Right ventricle myocardium inferior (tissue), 1 donor: ENCODE data around the gene SLC37A2. TPM values are rescaled to one million over a fixed set of nuclear protein-coding genes. Genes with fewer than 3 reads are reported as not detected.
A peak's percentile ranks its signal among the peaks of the same experiment; 100 is the strongest.
"Not testable (repeated sequence)": the region's sequence is repeated elsewhere in the genome, so short reads cannot be mapped to it uniquely, and the experiment has no call there.

ENCODE experiments used
- ATAC-seq: fragments of 200-7000 bp; cut with Tn5 transposase; one replicate; pipeline ENCODE4 v1.9.1; 2020; ENCODE audit warnings: mild to moderate bottlenecking, moderate library complexity
- DNase-seq: peaks from one replicate; pipeline ENCODE4 v3.0.0; 2021; ENCODE audit errors: missing footprints
- intact Hi-C: fragments of 100-400 bp; cut with DNase I; formaldehyde crosslinking; loops from one replicate; pipeline ENCODE4 v1.11.0; 2022
- long read RNA-seq: library from polyadenylated mRNA; unstranded; transcript quantifications from one replicate; pipeline ENCODE4 v2.0.0, GENCODE V29; 2021
- total RNA-seq: library from RNA; stranded (reverse); fragmentation: NEBNext Ultra II Directional; extraction: Animal tissue kit (Norgen Biotek cat#: 25700); gene quantifications from one replicate; pipeline ENCODE4 v1.2.1, GENCODE V29; 2021
- donor health status: DM: no; HTN: yes; CAD: no; lungs with severe emphysema.

SLC37A2 gene
- 4.2 TPM for total RNA-seq
- long read RNA-seq, partial matches to known transcripts = 1 of 3 reads
- long read RNA-seq, other reads (novel, unspliced or antisense) = 0 of 3 reads

DNA sequence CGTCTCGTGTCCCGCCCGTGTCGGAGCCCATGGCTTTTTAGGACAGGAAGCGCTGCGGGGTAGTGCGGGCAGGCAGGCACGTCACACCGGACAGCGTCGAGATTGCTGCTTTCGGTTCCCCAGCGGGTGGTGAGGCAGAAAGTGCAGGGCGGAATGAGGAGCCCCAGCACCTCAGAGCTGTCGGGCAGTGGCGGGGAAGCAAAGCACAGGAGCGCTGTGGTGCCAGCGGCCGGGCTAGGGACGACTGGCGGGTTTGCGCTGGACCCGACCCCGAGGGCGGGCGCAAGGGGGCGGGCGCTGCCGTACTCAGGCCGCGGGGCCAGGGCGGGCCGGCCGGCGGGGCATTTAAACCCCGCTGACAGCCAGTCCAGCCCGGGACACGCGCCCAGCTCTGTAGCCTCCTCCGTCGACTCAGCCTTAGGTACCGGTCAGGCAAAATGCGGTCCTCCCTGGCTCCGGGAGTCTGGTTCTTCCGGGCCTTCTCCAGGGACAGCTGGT lies at the start of gene SLC37A2:
SLC37A2 (plus strand) TSS at position 375 of the 498 bp plus-strand sequence; CDS start at position 438, 63 bp downstream.
- peak; percentile 85 for DNase-seq
- intact Hi-C loops = no loop called here
- peak; percentile 95 for ATAC-seq

DNA sequence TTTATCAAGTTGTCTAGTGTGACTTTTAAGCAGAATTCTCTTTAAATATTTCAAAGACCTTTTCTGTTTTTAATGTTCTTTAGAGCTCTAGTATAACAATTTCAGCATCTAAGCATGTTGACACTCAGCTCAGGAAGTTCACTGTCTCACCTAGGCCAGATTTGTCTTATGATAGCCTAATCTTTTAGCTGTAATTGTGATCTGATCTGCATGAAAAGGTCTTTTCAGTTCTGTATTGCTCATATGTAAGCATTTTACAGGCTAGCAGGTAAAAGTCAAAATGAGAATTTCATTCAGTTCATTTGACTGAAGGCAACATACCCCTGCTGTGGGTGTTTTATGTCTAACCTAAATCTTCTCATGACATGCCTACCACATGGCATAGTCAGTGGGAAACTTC lies 46.7 kb upstream of the SLC37A2 start:
- ATAC-seq (no peak), DNase-seq (no peak)
- intact Hi-C loops = no loop called here

DNA sequence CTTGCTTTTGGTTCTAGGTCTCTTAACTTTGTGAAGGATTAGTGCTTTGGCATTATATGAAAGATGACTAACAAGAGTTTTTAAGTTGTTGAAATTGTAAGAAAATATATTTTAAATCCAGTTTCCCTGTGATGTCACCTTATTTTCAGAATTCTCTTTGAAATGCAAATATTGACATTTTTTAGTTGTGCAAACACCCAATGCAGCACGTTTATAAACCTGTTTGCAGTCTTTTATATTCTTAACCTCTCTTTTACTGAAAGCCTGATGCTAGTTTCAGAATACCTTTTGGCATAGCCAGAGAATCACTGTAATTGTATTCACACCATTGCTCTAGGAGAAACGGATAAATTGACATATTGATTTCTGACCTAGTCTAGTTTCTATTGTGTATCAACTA lies 42.8 kb upstream of the SLC37A2 start:
- intact Hi-C loops = no loop called here
- DNase-seq (no peak), ATAC-seq (no peak)

DNA sequence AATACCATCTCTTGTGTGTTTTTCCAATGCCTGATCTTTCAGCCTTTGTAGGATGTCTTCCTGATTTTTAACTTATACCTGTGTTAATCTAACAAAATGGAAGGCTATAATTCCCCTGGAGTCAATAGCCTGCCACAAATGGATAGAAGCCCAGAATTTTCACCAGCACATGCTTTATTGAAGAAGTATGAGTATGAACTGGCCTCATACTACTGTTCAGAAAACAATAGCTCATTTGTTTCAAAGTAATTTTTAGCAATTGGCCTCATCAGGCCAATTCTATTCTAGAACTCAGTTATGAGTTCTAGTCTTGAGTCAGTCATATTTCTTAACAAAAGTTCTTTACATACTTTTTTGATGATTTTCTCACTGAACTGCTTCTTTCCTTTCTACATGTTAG lies 40.6 kb upstream of the SLC37A2 start:
- DNase-seq (no peak), ATAC-seq (no peak)
- intact Hi-C loops = no loop called here

DNA sequence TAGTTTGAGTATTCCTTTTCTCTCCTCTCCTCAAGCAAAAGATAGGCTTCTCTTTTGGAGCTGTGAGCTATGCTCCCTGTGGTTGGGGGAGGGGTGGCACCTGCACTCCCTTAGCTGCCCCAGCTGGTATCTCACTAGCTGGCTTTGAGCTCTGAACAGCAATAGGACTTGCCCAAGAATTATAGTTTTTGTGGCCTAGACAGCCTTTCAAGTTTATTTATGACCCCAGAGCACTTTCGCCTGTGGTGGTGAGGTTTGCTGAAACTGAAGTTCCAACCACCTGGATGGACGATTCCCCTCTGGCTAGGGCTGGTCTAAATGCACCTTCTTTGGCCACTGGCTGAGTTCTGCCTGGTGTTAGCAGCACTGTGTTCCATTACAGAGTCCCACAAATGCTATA lies 37.1 kb upstream of the SLC37A2 start:
- no peak for DNase-seq
- ATAC-seq = no peak
- intact Hi-C loops = no loop called here

DNA sequence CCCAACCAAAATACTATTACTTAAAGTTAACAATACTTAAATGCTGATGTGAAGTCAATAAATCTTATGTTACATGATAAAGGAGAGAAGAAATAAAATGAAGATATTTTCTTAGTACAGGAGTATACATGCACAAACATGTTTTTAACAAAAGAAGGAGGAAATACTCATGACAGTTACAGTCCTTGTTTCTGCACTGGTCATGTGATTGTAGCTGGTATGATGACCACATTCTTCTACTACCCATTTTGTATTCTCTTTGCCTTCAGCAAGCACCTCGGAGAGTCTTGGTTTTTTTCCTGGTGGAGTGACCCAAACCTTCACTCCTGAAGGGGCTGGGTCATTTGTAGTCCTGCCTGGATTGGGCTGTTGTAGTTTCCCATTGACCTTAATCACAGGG lies 33.7 kb upstream of the SLC37A2 start:
- ATAC-seq, intact Hi-C loops, DNase-seq: not testable (repeated sequence)

DNA sequence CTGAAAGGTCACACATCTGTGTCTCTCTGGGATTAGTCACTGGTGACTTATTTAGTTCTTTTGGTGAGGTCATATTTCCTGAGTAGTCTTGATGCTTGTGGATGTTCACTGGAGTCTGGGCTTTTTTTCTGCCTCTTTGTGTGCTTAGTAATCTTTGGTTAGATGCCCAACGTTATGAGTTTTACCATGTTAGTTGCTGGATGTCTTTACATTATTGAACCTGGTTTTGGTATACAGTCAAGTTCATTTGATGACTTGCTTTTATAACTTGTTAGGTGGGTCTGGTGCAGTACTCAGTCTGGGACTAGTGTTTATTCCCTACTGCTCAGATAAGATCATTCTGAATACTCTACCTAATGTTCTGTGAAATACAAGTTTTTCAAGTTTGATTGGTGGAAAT lies 26.2 kb upstream of the SLC37A2 start:
- intact Hi-C loops = no loop called here
- DNase-seq = no peak
- no peak for ATAC-seq

DNA sequence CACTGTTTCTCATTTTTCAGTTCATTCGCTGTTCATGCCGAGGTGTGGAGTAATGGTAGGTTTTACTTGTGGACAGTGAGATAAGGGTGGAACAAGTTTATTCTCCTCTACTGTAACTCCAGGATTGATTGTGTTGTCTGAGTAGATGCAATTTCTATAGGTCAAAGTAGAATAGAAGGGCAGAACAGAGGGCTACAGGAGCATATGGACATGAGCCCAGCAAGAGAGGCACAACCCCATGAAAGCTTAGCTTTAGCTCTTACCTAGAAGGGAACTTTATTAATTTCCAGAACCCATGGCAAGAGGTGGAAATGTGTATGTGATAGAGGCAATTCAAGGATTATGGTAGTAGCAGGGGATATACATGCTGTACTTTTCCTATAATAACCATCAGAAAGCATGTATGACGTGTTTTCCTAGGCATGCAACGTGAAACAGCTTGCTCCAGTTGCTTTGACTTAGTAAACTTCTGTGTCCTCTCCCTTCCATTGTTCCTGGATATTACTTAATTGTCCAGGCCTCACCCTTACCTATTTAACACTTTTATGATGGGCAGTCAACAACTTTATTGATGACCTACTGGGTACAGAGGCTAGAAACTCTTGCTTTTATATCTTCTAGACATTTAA lies 13.8 kb upstream of the SLC37A2 start:
- DNase-seq (no peak), ATAC-seq (no peak)
- intact Hi-C loops = no loop called here

DNA sequence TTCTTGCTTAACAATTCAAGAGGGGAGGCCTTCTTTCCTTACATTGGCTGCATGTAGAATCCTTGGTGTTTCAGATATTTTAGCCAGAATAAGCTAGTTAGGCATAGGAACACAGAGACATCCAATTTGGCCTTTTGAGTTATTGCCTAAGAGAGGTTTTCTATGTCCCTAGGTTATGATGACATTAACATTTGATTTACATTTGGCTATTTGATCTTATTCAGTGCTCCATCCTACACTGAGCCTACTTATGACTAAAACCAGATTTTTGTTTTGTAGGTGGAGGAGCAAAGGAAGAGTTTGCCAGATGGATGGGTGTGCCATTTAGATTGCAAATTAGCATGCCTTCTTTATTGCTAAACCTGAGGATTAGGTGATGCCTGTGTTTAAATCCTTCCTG lies 11.1 kb upstream of the SLC37A2 start:
- ATAC-seq (no peak), DNase-seq (no peak)
- intact Hi-C loops = no loop called here

DNA sequence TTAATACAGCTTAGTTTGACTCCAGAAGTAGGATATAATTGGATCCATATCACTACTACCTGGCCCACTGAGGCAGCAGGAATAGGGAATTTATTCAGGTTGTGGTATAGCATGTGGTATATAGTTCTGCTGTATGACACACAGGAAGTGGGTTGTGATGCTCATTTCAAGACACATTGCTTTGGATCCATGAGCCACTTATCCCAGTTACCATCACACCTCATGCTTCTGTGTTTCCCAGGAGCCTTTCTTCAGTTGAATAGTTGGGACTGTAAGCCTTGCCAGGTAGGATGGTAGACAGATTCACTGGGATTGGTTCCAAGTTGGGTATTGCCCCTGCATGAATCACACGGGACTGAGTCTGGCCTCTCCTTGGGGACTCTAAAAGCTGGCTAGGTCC lies 9.9 kb upstream of the SLC37A2 start:
- DNase-seq (no peak), ATAC-seq (no peak)
- intact Hi-C loops = no loop called here

DNA sequence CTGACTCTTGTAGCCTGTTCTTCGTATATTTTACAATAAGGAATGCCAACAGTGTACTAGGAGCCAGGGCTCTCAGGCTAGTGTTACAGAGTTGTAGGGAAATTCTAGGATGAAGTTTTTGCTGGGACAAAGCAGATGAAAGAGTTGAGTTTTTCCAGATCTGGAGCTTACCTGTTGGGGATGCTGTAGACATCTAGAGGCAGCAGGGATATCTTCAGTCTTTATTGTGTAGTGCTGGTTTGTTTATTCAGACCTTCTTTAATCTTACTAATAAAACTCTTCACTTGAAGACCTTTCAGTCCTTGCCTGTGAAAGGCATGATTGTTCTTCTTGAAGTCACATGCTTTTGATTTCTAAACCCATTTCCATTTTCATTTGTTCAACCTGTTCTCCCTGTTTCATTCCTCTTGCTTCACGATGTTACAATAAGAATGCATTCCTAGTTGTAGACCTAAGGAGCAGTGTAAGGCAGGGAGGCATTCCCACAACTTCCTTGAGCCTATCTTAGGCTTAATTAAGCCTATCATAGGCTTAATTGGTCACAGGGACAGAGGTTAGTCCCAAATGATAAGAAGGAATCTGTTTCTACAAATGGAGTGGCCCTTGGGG lies 7.9 kb upstream of the SLC37A2 start:
- no peak for ATAC-seq
- intact Hi-C loops = no loop called here
- DNase-seq = no peak

DNA sequence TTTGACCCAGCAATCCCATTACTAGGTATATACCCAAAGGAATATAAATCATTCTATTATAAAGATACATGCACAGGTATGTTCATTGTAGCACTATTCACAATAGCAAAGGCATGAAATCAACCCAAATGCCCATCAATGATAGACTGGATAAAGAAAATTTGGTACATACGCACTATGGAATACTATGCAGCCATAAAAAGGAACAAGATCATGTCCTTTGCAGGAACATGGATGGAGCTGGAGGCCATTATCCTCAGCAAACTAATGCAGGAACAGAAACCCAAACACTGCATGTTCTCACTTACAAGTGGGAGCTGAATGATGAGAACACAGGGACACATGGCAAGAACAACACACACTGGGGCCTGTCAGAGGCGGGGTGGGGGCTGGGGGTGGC lies 7.0 kb upstream of the SLC37A2 start:
- DNase-seq, intact Hi-C loops, ATAC-seq: not testable (repeated sequence)

DNA sequence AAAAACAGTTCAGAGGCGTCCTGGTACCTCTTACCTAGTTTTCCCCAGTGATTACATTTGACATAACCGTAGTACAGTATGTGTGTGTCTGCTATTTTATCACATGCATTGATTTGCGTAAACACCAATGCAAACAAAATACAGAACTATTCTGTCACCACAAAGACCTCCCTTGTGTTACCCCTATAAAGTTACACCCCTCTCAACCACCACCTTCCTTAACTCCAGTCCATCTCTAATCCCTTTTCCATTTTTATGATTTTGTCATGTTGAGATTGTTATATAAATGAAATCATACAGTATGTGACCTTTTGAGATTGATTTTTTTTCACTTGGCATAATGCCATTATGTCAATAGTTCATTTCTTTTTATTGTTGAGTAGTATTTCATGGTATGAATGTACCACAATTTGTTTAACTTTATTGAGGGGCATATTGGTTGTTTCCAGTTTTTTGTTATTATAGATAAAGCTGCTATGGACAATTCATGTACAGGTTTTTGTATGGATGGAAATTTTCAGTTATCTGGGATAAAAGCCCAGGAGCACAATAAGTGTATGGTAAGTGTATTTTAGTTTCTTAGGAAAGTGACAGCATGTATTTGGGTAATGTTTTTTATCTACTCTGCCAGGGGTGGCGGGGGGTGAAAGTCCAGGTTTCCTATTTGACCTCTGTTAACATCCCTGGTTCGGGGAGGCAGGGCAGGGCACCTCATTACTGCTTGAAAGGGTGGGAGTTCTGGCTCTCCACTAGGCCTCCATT lies 6.0 kb upstream of the SLC37A2 start:
- intact Hi-C loops = no loop called here
- DNase-seq (peak; percentile 43), ATAC-seq (no peak)

DNA sequence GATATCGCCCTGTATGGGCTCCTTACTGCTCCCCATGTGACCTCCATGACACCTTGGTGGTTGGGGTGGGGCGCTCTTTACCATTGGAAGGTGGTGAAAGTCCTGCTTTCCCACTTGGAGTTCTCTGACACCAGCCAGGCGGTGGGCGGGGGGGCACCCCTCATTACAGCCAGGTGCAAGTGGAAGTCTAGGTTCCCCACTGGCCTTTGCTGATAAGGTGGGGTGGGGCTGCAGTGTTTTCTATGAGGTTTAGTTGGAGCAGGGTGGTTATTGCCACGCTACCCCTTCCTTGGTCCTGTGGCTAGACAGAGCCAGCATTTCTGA lies 5.5 kb upstream of the SLC37A2 start:
- DNase-seq = no peak
- no peak for ATAC-seq

DNA sequence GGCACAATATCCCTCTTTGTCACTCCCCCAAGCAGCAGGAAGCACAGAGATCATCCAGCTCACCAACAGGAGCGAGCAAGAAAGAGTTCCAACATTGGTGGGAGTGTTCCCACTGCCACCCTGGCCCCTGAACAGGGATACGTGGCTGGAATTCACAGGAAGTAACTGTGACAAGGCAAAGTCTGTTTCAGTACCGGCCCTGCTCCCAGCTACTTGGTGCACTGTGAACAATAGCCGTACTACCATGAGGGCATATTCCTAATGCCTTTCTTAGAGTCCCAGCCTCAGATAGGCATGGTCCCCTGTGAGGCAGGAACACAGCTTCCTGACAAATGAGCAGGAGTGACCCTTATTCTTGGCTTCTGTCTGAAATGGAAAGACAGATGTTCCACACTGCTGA lies 1.8 kb upstream of the SLC37A2 start:
- no peak for DNase-seq
- intact Hi-C loops = no loop called here

More for the DNA sequence above, 5.5 kb upstream of the SLC37A2 start:
- intact Hi-C loops = no loop called here

DNA sequence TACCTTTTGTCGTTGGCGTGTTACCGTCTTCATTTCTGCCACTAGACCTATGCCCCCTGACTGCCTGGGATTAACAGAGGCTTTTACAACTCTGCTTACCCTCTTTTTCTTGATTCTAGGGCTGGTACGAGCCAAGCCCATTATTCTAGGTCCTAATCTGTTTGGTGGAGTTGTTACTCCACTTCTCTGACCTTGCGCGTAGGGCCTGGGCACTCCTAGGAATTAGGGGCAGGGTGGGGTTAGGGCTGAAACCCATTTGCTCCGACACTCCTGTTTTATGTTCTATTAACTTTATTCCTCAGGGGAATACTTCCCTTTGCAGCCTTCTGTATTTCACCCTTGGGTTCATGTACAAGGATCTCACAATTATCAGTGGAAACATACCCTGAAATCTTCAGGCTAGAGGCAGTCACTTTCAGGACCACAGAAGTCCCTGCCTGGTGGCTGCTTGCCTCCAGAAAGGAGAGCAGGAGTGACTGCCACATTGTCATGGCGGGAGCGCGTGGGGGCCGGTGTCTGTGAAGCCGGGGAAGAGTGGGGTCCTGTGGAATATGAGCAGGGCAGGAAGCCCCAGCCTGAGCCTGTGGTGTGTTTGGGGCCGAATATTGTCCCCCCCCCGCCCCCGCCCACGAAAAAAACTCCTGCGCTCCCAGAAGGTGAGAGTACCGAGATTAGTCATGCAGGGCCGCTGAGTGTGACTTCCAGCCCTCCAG lies 731 bp upstream of the SLC37A2 start:
- ATAC-seq (peak; percentile 21), DNase-seq (no peak)
- intact Hi-C loops = no loop called here

More for the DNA sequence above, 1.8 kb upstream of the SLC37A2 start:
- no peak for ATAC-seq

DNA sequence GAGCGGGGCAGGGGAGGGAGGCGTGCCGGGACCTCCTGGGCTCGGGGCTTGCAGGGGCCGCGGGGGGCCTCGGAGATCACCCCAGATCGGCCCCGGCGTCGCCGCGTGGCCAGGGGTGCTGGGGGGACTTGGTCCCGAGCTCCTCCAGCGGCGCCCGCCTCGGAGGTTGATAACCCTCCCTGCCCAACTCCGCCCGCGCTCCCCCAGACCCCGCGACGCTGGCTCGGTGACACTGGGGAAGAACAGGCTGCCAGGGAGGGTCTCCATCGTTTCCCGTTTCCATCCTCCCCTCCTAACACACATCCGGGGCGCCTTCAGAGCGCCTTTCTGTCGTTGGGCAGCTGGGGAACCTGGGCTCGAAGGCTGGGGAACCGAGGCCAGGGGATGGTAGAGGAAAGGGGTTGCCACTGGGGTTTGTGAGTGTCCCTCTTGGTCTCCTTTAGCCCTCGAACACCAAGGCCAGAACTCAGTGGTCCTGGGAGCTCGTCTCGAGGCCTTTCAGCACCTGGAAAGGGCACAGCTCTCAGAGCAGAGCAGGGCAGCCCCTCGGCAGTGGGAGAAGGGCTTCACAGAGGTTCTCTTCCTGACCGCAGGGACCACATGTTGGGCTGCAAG lies 431 bp downstream of the SLC37A2 start:
- ATAC-seq (peak; percentile 4), DNase-seq (no peak)
- intact Hi-C loops = no loop called here

DNA sequence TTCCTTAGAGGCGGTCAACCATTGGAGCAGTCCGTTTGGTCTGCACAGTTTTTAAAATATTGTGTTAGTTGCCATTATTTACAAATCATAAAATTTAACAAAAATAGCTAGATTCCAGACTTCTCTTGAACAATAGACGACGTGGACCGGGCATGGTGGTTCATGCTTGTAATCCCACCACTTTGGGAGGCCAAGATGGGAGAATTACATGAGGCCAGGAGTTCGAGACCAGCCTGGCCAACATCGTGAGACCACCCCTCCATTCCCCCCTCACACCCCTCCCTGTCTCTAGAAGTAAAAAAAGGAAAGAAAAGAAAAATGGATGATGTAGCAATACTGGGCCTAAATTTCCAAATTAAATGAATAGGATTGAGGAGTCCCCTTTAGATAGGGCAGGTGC lies 965 bp downstream of the SLC37A2 start:
- no peak for DNase-seq
- intact Hi-C loops = no loop called here
- no peak for ATAC-seq

DNA sequence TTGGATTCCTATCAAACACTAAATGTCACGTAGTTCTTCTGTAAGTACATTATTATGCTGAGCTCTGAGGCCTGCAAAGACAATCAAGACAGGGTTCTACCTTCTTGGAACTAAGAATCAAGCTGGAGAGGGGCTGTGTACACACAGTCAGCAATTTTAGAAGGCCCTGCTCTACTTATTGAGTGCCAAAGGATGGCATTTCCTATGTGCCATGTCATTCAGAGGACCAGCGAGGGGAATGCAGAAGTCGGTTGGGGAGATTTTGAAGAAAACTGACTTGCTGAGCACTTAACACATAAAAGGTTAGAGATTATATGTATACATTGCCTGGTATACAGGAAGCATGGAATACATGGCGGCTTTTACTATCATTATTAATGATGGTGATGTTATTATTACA lies 5.3 kb downstream of the SLC37A2 start:
- ATAC-seq = no peak
- intact Hi-C loops = no loop called here
- no peak for DNase-seq
